HG03139 (cell line): Measurements from ENCODE around the gene MASP2.
"Not testable (repeated sequence)": the region's sequence is repeated elsewhere in the genome, so short reads cannot be mapped to it uniquely, and the experiment has no call there.

Experiments used
- ATAC-seq: cut with Tn5 transposase; IDR thresholded peaks from one replicate; pipeline ENCODE4 v1.9.1; 2021; ENCODE audit not compliant: unreplicated experiment

Gene MASP2

DNA sequence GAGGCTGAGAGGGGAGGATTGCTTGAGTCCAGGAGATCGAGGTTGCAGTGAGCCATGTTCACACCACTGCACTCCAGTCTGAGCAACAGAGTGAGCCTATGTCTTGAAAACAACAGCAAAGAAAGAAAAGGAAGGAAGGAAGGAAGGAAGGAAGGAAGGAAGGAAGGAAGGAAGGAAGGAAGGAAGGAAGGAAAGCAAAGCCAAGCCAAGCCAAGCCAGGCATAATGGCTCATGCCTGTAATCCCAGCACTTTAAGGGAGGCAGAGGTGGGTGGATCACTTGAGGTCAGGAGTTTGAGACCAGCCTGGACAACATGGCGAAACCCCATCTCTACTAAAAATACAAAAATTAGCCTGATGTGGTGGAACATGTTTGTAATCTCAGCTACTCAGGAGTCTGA is 55.0 kb downstream of the MASP2 start:
- ATAC-seq: not testable (repeated sequence)

DNA sequence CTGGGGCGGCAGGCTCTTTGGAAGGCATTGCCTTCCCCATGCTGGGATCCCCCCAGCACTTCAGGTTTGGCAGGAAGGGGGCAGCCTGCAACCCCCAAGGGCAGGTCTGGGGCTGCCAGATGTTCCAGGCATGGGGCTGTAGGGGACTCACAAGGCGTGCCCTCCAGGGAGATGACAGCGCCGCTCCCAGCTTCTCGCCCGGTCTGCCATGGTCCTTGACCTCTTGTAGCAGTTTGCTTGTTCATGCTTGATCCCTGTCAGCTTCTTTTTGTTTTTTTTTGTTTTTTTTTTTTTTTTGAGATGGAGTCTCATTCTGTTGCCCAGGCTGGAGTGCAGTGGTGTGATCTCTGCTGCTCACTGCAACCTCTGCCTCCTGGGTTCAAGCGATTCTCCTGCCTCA is 56.2 kb downstream of the MASP2 start:
- no peak for ATAC-seq

DNA sequence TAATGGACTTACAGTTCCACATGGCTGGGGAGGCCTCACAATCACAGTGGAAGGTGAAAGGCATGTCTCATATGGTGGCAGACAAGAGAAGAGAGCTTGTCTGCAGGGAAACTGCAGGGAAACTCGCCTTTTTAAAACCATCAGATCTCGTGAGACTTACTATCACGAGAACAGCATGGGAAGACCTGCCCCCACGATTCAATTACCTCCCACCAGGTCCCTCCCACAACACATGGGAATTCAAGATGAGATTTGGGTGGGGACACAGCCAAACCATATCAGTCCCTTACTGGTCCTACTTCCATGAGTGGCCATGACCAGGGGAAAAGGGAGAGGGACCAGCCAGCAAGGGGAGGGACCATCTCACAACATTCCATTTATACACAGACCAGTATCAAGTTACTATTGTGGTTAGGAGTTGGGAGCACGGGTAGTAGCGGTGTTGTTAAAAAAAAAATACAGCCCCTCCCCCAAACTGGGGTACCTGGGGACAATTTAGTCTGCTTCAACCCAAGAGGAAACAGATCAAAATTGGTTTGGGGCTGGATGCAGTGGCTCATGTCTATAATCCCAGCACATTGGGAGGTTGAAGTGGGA is 57.0 kb downstream of the MASP2 start:
- ATAC-seq: not testable (repeated sequence)

DNA sequence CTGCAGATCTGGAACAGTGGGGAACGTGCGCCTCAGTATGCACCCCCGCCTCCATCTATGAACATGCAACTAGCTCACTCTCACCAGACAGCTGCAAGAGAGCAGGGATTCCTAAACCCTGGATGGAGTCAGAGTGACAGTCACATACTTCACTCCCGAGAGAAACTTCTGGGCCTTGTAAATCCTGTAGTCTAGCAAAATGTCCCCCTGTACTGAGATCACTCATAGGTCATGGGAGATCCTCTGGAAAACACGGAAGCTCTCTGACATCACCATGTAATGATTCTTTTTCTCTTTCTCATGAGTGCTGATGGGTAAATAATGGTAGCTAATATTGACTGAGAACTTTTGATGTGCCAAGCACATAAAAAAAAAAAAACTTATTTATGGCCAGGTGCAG is 57.9 kb downstream of the MASP2 start:
- no peak for ATAC-seq

DNA sequence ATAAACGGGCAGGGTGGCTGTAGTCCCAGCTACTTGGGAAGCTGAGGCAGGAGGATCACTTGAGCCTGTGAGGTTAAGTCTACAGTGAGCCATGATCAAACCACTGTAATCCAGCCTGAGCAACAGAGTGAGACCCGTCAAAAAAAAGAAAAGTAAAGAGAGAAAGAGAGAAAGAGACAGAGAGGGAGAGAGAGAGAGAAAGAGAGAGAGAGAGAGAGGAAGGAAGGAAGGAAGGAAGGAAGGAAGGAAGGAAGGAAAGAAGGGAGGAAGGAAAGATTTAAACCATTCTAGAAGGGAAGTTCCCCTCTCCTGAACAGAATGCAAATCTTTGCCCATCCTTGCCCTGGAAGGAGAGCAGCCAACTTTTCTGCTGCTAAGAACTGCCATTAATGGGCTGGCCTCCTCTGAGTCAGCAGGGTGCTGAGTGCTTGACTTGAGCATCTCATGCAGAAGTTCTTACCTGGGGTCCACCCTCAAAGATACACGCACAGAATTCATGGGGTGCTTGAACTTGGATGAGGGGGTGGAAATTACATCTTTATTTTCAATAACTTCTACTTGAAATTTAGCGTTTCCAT is 59.1 kb downstream of the MASP2 start:
- ATAC-seq: no peak

DNA sequence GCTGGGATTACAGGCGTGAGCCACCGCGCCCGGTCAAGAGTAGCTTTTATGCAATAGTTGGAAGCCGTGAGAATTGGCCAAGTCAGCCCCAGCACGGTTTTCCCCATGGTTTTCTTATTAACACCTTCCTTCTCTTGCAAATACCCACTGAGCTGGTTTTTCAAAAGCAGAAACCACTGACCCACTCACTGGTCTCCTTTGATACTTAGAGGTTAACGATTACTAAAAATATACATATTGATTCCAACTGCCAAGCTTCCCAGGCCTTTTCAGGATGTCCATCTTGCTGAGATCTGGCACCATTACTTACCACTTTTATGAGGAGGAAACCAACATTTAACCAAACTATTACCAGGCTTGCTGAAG is 60.5 kb downstream of the MASP2 start:
- ATAC-seq: no peak

DNA sequence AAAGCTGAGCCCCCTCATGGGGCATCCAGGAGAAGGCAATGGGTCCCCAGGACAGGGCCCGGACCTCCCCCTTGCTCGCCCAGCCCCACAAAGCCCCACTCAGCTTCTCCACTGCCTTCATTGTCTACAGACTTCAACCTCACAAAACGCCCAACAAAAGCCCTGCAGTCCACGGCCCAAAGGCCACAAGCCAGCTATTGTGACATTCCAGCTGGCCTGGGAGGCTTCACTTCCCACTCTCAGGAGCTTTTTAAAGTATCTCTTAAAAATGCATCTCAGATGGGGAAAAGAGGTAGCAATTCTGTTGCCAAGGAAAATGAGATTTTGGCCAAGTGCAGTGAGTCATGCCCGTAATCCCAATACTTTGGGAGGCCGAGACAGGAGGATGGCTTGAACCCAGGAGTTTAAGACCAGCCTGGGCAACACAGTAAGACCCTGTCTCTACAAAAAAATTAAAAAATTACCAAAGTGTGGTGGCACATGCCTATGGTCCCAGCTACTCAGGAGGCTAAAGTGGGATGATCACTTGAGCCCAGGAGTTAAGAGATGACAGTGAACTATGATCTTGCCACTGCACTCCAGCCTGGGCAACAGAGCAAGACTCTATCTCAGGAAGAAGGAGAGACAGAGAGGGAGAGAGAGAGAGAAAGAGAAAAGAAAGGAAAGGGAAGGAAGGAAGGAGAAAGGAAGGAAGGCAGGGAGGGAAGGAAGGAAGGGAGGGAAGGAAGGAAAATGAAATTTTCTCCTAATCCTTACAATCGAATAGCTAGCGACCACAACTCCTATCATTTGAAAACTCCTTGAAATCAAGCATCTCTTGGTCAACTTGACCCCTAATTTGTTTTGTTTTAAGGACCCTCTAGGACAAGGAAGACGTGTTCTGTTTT is 66.0 kb downstream of the MASP2 start:
- ATAC-seq: no peak

DNA sequence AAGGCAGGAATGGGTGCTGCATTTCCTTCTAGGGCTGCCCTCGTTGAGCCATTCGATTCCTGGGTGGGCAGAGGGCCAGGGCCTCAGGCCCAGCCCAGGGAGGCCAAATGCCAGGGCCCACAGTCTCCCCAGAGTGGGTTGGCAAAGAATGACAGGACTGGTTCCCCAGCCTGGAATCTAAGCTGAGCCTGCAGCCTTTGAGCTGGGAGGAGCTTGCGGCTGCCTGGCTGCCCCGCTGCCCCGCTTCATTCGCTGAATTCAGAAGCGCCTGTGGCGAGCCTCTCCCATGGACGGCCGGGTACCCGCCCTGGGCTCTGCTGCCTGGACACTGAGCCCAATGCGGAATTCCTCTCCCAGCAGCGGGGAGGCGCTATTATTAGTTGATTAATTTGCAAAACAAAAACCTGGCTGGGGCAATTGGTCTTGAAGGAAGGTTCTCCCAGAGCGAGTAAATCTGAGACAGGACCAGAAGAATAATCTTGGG is 66.9 kb downstream of the MASP2 start:
- ATAC-seq: no peak

DNA sequence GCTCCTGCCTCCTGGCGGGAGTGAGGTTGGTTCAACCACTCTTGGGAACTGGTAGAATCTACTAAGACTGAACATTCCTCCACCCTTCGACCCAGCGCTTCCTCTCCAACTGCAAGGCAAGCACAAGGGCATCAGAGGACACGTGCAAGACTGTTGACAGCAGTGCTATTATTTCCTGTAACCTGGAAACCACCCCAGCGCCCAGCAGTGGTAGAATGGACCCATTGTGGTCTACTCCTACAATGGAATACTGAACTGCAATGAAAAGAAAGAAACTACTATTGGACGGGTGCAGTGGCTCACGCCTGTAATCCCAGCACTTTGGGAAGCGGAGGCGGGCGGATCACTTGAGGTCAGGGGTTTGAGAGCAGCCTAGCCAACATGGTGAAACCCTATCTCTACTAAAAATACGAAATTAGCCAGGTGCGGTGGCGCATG is 67.5 kb downstream of the MASP2 start:
- ATAC-seq: no peak

DNA sequence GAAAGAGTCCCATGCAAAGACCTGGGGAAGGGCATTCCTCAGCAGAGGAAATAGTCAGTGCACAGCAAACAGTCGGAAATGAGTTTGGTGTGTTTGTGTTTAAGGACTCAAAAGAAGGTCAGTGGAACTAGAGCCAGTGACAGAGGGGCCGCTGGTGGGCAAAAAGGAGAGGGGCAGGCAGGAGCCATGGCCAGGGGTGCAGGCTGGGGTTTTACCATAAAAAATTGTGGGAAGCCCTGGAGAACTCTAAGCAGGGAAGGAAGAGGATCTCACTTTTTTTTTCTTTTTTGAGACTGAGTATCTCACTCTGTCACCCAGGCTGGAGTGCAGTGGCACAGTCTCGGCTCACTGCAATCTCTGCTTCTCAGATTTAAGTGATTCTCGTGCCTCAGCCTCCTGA is 68.3 kb downstream of the MASP2 start:
- ATAC-seq: no peak
